RWPE2 (cell line): ENCODE measurements around the gene BMP10.

Source experiments
- ATAC-seq: fragments of 200-7000 bp; cut with Tn5 transposase; 3 replicates; pipeline ENCODE4 v1.9.1; 2021; ENCODE audit warnings: low read depth
- DNase-seq: peaks from one replicate; pipeline ENCODE4 v3.0.0-alpha.2; 2020; ENCODE audit warnings: low spot score
- H3K27ac ChIP-seq: fragments of 450-650 bp; 2 replicates; pipeline ENCODE4 v1.5.1; 2017; ENCODE audit warnings: mild to moderate bottlenecking; ENCODE audit not compliant: poor library complexity, severe bottlenecking
- H3K27me3 ChIP-seq: fragments of 250-450 bp; sonication (Bioruptor Pico); 2 replicates; pipeline ENCODE4 v1.5.1; 2021; ENCODE audit warnings: mild to moderate bottlenecking, moderate library complexity; ENCODE audit not compliant: insufficient read depth, poor library complexity, severe bottlenecking
- H3K36me3 ChIP-seq: fragments of 250-450 bp; sonication (Bioruptor Pico); 2 replicates; pipeline ENCODE4 v1.5.1; 2020; ENCODE audit warnings: low read depth, mild to moderate bottlenecking, moderate library complexity
- H3K4me1 ChIP-seq: fragments of 250-450 bp; sonication (Bioruptor Pico); 2 replicates; pipeline ENCODE4 v1.5.1; 2021; ENCODE audit warnings: mild to moderate bottlenecking, moderate library complexity; ENCODE audit not compliant: insufficient read depth, poor library complexity, severe bottlenecking
- H3K4me3 ChIP-seq: fragments of 250-450 bp; sonication (Bioruptor Pico); 2 replicates; pipeline ENCODE4 v1.5.1; 2021; ENCODE audit warnings: mild to moderate bottlenecking, moderate library complexity; ENCODE audit not compliant: severe bottlenecking
- H3K9me3 ChIP-seq: fragments of 250-450 bp; sonication (Bioruptor Pico); 2 replicates; pipeline ENCODE4 v1.5.1; 2021; ENCODE audit warnings: mild to moderate bottlenecking, moderate library complexity; ENCODE audit not compliant: severe bottlenecking
- CTCF ChIP-seq: fragments of 450-650 bp; IDR thresholded peaks from one replicate; pipeline ENCODE4 v1.5.1; 2017; ENCODE audit warnings: mild to moderate bottlenecking, moderate library complexity; ENCODE audit not compliant: poor library complexity, severe bottlenecking

The BMP10 gene

GRCh38 chr2:68907920-68908253, 36.7 kb upstream of the BMP10 start:
- Histone ChIP-seq H3K27ac (peak overlapping the region; percentile 10), H3K36me3 (no peaks in the 10 kb centered on the region), H3K9me3 (peaks cover 2% of the 10 kb centered on the region), H3K4me3 (no peak overlapping the region), H3K4me1 (peaks cover 6% of the 10 kb centered on the region), H3K27me3 (no peaks in the 10 kb centered on the region)
- TF ChIP-seq CTCF: no peak
- DNase-seq: no peak
- no peak for ATAC-seq

DNA sequence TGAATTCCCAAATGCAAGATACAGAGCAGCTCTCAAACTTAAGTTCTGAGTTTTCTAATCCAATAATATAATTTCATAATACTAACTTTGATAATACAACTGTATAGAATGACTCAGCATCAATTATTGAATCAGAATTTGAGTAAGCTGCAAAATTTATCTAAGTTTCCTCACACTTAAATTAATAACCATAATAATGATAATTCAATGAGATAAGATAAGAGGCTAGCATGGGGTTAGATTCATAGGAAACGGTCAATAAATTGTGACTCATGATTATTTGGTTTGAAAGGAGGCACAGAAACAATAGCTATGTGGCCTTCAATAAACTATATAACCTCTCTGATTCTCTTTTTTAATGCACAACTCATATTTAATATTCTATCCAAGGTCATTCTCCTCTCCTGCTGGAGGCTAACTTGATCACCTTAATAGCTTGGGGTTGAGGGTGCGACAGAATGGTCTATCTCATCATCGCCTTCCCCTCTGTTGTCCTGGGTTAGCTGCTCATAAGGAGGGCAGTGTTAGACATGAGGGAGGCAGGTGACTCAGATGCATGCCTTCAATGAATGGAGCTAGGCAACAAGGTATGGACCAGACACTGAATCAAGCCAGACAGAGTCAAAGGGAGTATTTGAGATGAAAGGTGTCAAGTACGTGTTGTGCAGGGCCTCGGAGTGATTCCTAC, 36.2 kb upstream of the BMP10 start:
- DNase-seq (no peak), ATAC-seq (0 out of 3 replicates have a peak, but pooled peaks have one; percentile 19)
- H3K4me1 ChIP-seq: peaks cover 6% of the 10 kb centered on the region
- no peaks in the 10 kb centered on the region for H3K36me3 ChIP-seq
- TF ChIP-seq CTCF: no peak
- peaks cover 7% of the 10 kb centered on the region for H3K9me3 ChIP-seq
- H3K27me3 ChIP-seq: no peaks in the 10 kb centered on the region
- H3K4me3 ChIP-seq: no peak overlapping the region
- no peak overlapping the region for H3K27ac ChIP-seq

DNA sequence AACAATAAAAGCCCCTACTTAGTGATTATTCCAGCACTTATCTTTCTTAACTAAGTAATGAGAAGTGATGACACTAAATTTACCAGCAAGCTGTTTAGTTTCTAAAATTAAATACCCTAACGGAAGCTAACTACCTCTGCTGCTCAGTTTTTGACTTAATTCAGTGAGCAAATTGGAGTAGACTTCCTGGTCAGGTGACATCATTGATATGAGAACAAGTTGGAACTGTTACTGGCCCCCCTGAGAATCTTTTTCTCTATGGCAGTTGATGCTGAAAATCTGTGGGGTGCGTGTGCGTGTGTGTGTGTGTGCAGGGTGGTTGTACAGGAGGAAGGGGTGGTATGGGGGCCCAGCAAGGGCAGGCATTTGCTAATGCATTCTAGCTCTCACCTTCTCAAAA, 35.5 kb upstream of the BMP10 start:
- no peak for TF ChIP-seq CTCF
- DNase-seq (no peak), ATAC-seq (no peak)
- no peak overlapping the region for H3K4me3 ChIP-seq
- no peak overlapping the region for H3K27ac ChIP-seq
- H3K4me1 ChIP-seq: peaks cover 6% of the 10 kb centered on the region
- H3K36me3 ChIP-seq: no peaks in the 10 kb centered on the region
- H3K27me3 ChIP-seq: no peaks in the 10 kb centered on the region
- H3K9me3 ChIP-seq: peaks cover 8% of the 10 kb centered on the region

GRCh38 chr2:68905116-68905515, 33.9 kb upstream of the BMP10 start:
- H3K27me3 ChIP-seq: no peaks in the 10 kb centered on the region
- ATAC-seq: no peak
- no peak for TF ChIP-seq CTCF

DNA sequence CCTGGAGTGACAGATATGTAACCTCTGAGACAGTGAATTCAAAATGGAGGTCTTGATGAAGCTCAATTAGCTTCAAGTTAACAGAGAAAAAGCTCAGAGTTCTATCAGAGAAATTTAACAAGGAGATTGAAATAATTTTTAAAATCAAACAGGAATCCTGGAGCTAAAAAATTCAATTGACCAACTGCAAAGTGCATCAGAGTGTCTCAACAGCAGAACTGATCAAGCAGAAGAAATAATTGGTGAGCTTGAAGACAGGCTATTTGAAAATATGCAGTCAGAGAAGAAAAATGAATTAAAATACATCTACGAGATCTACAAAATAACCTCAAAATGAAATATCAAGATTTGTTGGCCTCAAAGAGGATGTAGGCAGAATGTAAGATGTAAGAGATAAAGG, 30.4 kb upstream of the BMP10 start:
- peaks cover 12% of the 10 kb centered on the region for H3K9me3 ChIP-seq
- ATAC-seq (no peak), DNase-seq (no peak)
- TF ChIP-seq CTCF: no peak
- H3K4me3 ChIP-seq: no peak overlapping the region
- no peaks in the 10 kb centered on the region for H3K4me1 ChIP-seq
- H3K36me3 ChIP-seq: no peaks in the 10 kb centered on the region
- no peaks in the 10 kb centered on the region for H3K27me3 ChIP-seq
- H3K27ac ChIP-seq: no peak overlapping the region

More at GRCh38 chr2:68905116-68905515, 33.9 kb upstream of the BMP10 start:
- H3K4me1 ChIP-seq: peaks cover 6% of the 10 kb centered on the region
- no peak overlapping the region for H3K27ac ChIP-seq
- DNase-seq: no peak
- no peak overlapping the region for H3K4me3 ChIP-seq
- peaks cover 12% of the 10 kb centered on the region for H3K9me3 ChIP-seq
- H3K36me3 ChIP-seq: no peaks in the 10 kb centered on the region
